ENCODE measurements around the gene KLF7. TPM values are rescaled to one million over a fixed set of nuclear protein-coding genes. Genes with fewer than 3 reads are reported as not detected.

KLF7 gene
- total RNA-seq, 1 experiment from 2014 or later = 19.9 TPM

GRCh38 chr2:207161247-207162123, 4.3 kb downstream of the KLF7 start:
- DNase-seq = no peak
- Histone ChIP-seq H3K27me3 (ENCODE audit: control insufficient read depth, insufficient read depth, low read length) (no peaks in the 10 kb centered on the region), H3K36me3 (replicated peaks; ENCODE audit: control insufficient read depth, insufficient read depth, low read length) (no peaks in the 10 kb centered on the region), H3K4me3 (ENCODE audit: insufficient read depth, low read depth, low read length) (no peak overlapping the region)

GRCh38 chr2:207160115-207160514, 5.6 kb downstream of the KLF7 start:
- Histone ChIP-seq H3K4me3 (ENCODE audit: insufficient read depth, low read depth, low read length) (no peak overlapping the region), H3K36me3 (replicated peaks; ENCODE audit: control insufficient read depth, insufficient read depth, low read length) (no peaks in the 10 kb centered on the region), H3K27me3 (ENCODE audit: control insufficient read depth, insufficient read depth, low read length) (no peaks in the 10 kb centered on the region)
- no peak for DNase-seq

GRCh38 chr2:207159002-207159401, 6.7 kb downstream of the KLF7 start:
- no peak for DNase-seq
- Histone ChIP-seq H3K4me3 (ENCODE audit: insufficient read depth, low read depth, low read length) (no peak overlapping the region), H3K36me3 (replicated peaks; ENCODE audit: control insufficient read depth, insufficient read depth, low read length) (no peaks in the 10 kb centered on the region), H3K27me3 (ENCODE audit: control insufficient read depth, insufficient read depth, low read length) (no peaks in the 10 kb centered on the region)

GRCh38 chr2:207157731-207158130, 8.0 kb downstream of the KLF7 start:
- Histone ChIP-seq H3K4me3 (ENCODE audit: insufficient read depth, low read depth, low read length) (no peak overlapping the region), H3K36me3 (replicated peaks; ENCODE audit: control insufficient read depth, insufficient read depth, low read length) (no peaks in the 10 kb centered on the region), H3K27me3 (ENCODE audit: control insufficient read depth, insufficient read depth, low read length) (no peaks in the 10 kb centered on the region)
- DNase-seq = no peak

- no peaks in the 10 kb centered on the region for H3K36me3 ChIP-seq (replicated peaks; ENCODE audit: control insufficient read depth, insufficient read depth, low read length)
- no peaks in the 10 kb centered on the region for H3K27me3 ChIP-seq (ENCODE audit: control insufficient read depth, insufficient read depth, low read length)
- no peak overlapping the region for H3K4me3 ChIP-seq (ENCODE audit: insufficient read depth, low read depth, low read length)
- DNase-seq = no peak
These were observed 8.6 kb downstream of the KLF7 start for GRCh38 chr2:207157162-207157481.

- no peaks in the 10 kb centered on the region for H3K36me3 ChIP-seq (replicated peaks; ENCODE audit: control insufficient read depth, insufficient read depth, low read length)
- no peak overlapping the region for H3K4me3 ChIP-seq (ENCODE audit: insufficient read depth, low read depth, low read length)
- no peaks in the 10 kb centered on the region for H3K27me3 ChIP-seq (ENCODE audit: control insufficient read depth, insufficient read depth, low read length)
- DNase-seq = no peak
These were observed 9.1 kb downstream of the KLF7 start for GRCh38 chr2:207156451-207157161.

- no peak for DNase-seq
- Histone ChIP-seq H3K36me3 (replicated peaks; ENCODE audit: control insufficient read depth, insufficient read depth, low read length) (no peaks in the 10 kb centered on the region), H3K27me3 (ENCODE audit: control insufficient read depth, insufficient read depth, low read length) (no peaks in the 10 kb centered on the region), H3K4me3 (ENCODE audit: insufficient read depth, low read depth, low read length) (no peak overlapping the region)
These were observed 10.0 kb downstream of the KLF7 start for GRCh38 chr2:207155516-207156444.

GRCh38 chr2:207154556-207155510, 10.9 kb downstream of the KLF7 start:
- Histone ChIP-seq H3K36me3 (replicated peaks; ENCODE audit: control insufficient read depth, insufficient read depth, low read length) (no peaks in the 10 kb centered on the region), H3K4me3 (ENCODE audit: insufficient read depth, low read depth, low read length) (no peak overlapping the region), H3K27me3 (ENCODE audit: control insufficient read depth, insufficient read depth, low read length) (no peaks in the 10 kb centered on the region)
- no peak for DNase-seq

- H3K36me3 ChIP-seq (replicated peaks; ENCODE audit: control insufficient read depth, insufficient read depth, low read length) = no peaks in the 10 kb centered on the region
- H3K4me3 ChIP-seq (ENCODE audit: insufficient read depth, low read depth, low read length) = no peak overlapping the region
- no peaks in the 10 kb centered on the region for H3K27me3 ChIP-seq (ENCODE audit: control insufficient read depth, insufficient read depth, low read length)
- DNase-seq = no peak
These were observed 12.3 kb downstream of the KLF7 start for GRCh38 chr2:207153266-207153975.

GRCh38 chr2:207151048-207151447, 14.7 kb downstream of the KLF7 start:
- Histone ChIP-seq H3K27me3 (ENCODE audit: control insufficient read depth, insufficient read depth, low read length) (no peaks in the 10 kb centered on the region), H3K36me3 (replicated peaks; ENCODE audit: control insufficient read depth, insufficient read depth, low read length) (no peaks in the 10 kb centered on the region), H3K4me3 (ENCODE audit: insufficient read depth, low read depth, low read length) (no peak overlapping the region)
- no peak for DNase-seq

- H3K27me3 ChIP-seq (ENCODE audit: control insufficient read depth, insufficient read depth, low read length) = no peaks in the 10 kb centered on the region
- DNase-seq = no peak
- no peak overlapping the region for H3K4me3 ChIP-seq (ENCODE audit: insufficient read depth, low read depth, low read length)
- H3K36me3 ChIP-seq (replicated peaks; ENCODE audit: control insufficient read depth, insufficient read depth, low read length) = no peaks in the 10 kb centered on the region
These were observed 15.5 kb downstream of the KLF7 start for GRCh38 chr2:207150284-207150683.

GRCh38 chr2:207149249-207150213, 16.2 kb downstream of the KLF7 start:
- no peak overlapping the region for H3K4me3 ChIP-seq (ENCODE audit: insufficient read depth, low read depth, low read length)
- DNase-seq = no peak
- no peaks in the 10 kb centered on the region for H3K36me3 ChIP-seq (replicated peaks; ENCODE audit: control insufficient read depth, insufficient read depth, low read length)
- no peaks in the 10 kb centered on the region for H3K27me3 ChIP-seq (ENCODE audit: control insufficient read depth, insufficient read depth, low read length)

Data from H7 (cell line).